GM20431 (cell line): ENCODE data around the gene SYNE1.
"Not testable (repeated sequence)": the region's sequence is repeated elsewhere in the genome, so short reads cannot be mapped to it uniquely, and the experiment has no call there.

Source experiments
- in situ Hi-C: fragments of 300-500 bp; cut with MseI, MboI; formaldehyde crosslinking; loops from one replicate; pipeline ENCODE4 v1.15.0; 2020; ENCODE audit warnings: low sequenced_read_pairs; ENCODE audit not compliant: unreplicated experiment

The SYNE1 gene

GRCh38 chr6:152637296-152638047 is at the start of gene SYNE1:
Gene SYNE1 (minus strand): TSS chr6:152637362. CDS start chr6:152628331, 9,031 bp downstream.
- in situ Hi-C loops, result no loop called here

GRCh38 chr6:152685819-152686218 is 48.7 kb upstream of the SYNE1 start:
- in situ Hi-C loops, result no loop called here

GRCh38 chr6:152682935-152683334 is 45.8 kb upstream of the SYNE1 start:
- in situ Hi-C loops, result not testable (repeated sequence)

- in situ Hi-C loops, result no loop called here
Observed at GRCh38 chr6:152682141-152682540, 45.0 kb upstream of the SYNE1 start.

GRCh38 chr6:152680879-152681517 is 43.8 kb upstream of the SYNE1 start:
- in situ Hi-C loops, result no loop called here

GRCh38 chr6:152680151-152680550 is 43.0 kb upstream of the SYNE1 start:
- in situ Hi-C loops, result no loop called here

GRCh38 chr6:152673236-152673635 is 36.1 kb upstream of the SYNE1 start:
- in situ Hi-C loops, result no loop called here

GRCh38 chr6:152671171-152671570 is 34.0 kb upstream of the SYNE1 start:
- in situ Hi-C loops, result no loop called here

GRCh38 chr6:152669895-152670294 is 32.7 kb upstream of the SYNE1 start:
- in situ Hi-C loops, result no loop called here

- in situ Hi-C loops, result no loop called here
Observed at GRCh38 chr6:152661776-152662175, 24.6 kb upstream of the SYNE1 start.

GRCh38 chr6:152651986-152652385 is 14.8 kb upstream of the SYNE1 start:
- in situ Hi-C loops, result no loop called here

GRCh38 chr6:152648105-152648504 is 10.9 kb upstream of the SYNE1 start:
- in situ Hi-C loops, result no loop called here

- in situ Hi-C loops, result not testable (repeated sequence)
Observed at GRCh38 chr6:152646732-152647131, 9.6 kb upstream of the SYNE1 start.

- in situ Hi-C loops, result no loop called here
Observed at GRCh38 chr6:152642578-152643375, 5.6 kb upstream of the SYNE1 start.

- in situ Hi-C loops, result no loop called here
Observed at GRCh38 chr6:152636609-152637295, 410 bp downstream of the SYNE1 start.

- in situ Hi-C loops, result no loop called here
Observed at GRCh38 chr6:152636021-152636608, 1.0 kb downstream of the SYNE1 start.

GRCh38 chr6:152634773-152635172 is 2.4 kb downstream of the SYNE1 start:
- in situ Hi-C loops, result no loop called here

- in situ Hi-C loops, result no loop called here
Observed at GRCh38 chr6:152632121-152632782, 4.9 kb downstream of the SYNE1 start.

GRCh38 chr6:152631376-152631775 is 5.8 kb downstream of the SYNE1 start:
- in situ Hi-C loops, result no loop called here
